ENCODE data around the gene KCNQ1.

GRCh38 chr11:2458321-2458720, 13.5 kb downstream of the KCNQ1 start:
- TF ChIP-seq POLR2AphosphoS5 (IDR thresholded peaks at IDR 0.05; ENCODE audit: low read depth, low read length) (no peak), YY1 (IDR thresholded peaks at IDR 0.05; ENCODE audit: extremely low read depth, insufficient replicate concordance, low read depth, low read length) (no peak), CTCF (IDR thresholded peaks at IDR 0.05 in 2 of 3, conservative IDR thresholded peaks at IDR 0.05 in 1 of 3; ENCODE audit: borderline replicate concordance in 1 of 3, insufficient read depth in 1 of 3, low read depth in 2 of 3, low read length in 2 of 3) (no peak), SRF (IDR thresholded peaks at IDR 0.05; ENCODE audit: low read depth) (no peak), POLR2A (IDR thresholded peaks at IDR 0.05; ENCODE audit: borderline replicate concordance, extremely low read depth, insufficient read depth, insufficient read length) (no peak), EGR1 (IDR thresholded peaks at IDR 0.05; ENCODE audit: low read depth) (no peak), SIN3A (IDR thresholded peaks at IDR 0.05; ENCODE audit: low read depth) (no peak), CEBPB (IDR thresholded peaks at IDR 0.05; ENCODE audit: low read depth) (no peak), REST (IDR thresholded peaks at IDR 0.05; ENCODE audit: low read depth) (no peak), RAD21 (IDR thresholded peaks at IDR 0.05; ENCODE audit: low read depth) (no peak), ZNF274 (IDR thresholded peaks at IDR 0.05; ENCODE audit: low read depth, low read length) (no peak), EZH2phosphoT487 (IDR thresholded peaks at IDR 0.05; ENCODE audit: borderline replicate concordance) (no peak), EZH2 (IDR thresholded peaks at IDR 0.05) (no peak)
